HG02588 (cell line): ENCODE results near the gene ADAM19.

Experiments used
- ATAC-seq: cut with Tn5 transposase; IDR thresholded peaks from one replicate; pipeline ENCODE4 v1.9.1; 2021; ENCODE audit warnings: mild to moderate bottlenecking, moderate library complexity; ENCODE audit not compliant: unreplicated experiment

ADAM19 gene

GRCh38 chr5:157519579-157520253 is 55.9 kb downstream of the ADAM19 start:
- peak; percentile 63 for ATAC-seq

- no peak for ATAC-seq
These were observed 56.6 kb downstream of the ADAM19 start for GRCh38 chr5:157518963-157519362.

GRCh38 chr5:157516626-157517325 is 58.8 kb downstream of the ADAM19 start:
- no peak for ATAC-seq

- no peak for ATAC-seq
These were observed 59.6 kb downstream of the ADAM19 start for GRCh38 chr5:157516006-157516405.

- ATAC-seq, result no peak
These were observed 60.6 kb downstream of the ADAM19 start for GRCh38 chr5:157514974-157515373.

GRCh38 chr5:157513182-157513581 is 62.4 kb downstream of the ADAM19 start:
- no peak for ATAC-seq

- ATAC-seq, result no peak
These were observed 63.6 kb downstream of the ADAM19 start for GRCh38 chr5:157511651-157512644.

- ATAC-seq, result no peak
These were observed 64.9 kb downstream of the ADAM19 start for GRCh38 chr5:157510682-157511081.

- ATAC-seq, result peak; percentile 67
These were observed 66.0 kb downstream of the ADAM19 start for GRCh38 chr5:157509587-157509986.

- no peak for ATAC-seq
These were observed 66.5 kb downstream of the ADAM19 start for GRCh38 chr5:157509093-157509492.

- no peak for ATAC-seq
These were observed 68.4 kb downstream of the ADAM19 start for GRCh38 chr5:157506981-157507780.

- no peak for ATAC-seq
These were observed 69.4 kb downstream of the ADAM19 start for GRCh38 chr5:157506066-157506590.

GRCh38 chr5:157505496-157505895 is 70.1 kb downstream of the ADAM19 start:
- ATAC-seq, result no peak

GRCh38 chr5:157504053-157504452 is 71.5 kb downstream of the ADAM19 start:
- no peak for ATAC-seq

- ATAC-seq, result peak; percentile 77
These were observed 73.4 kb downstream of the ADAM19 start for GRCh38 chr5:157502143-157502647.

- no peak for ATAC-seq
These were observed 77.5 kb downstream of the ADAM19 start for GRCh38 chr5:157497875-157498611.

GRCh38 chr5:157496864-157497263 is 78.7 kb downstream of the ADAM19 start:
- ATAC-seq, result no peak

GRCh38 chr5:157494178-157494832 is 81.3 kb downstream of the ADAM19 start:
- no peak for ATAC-seq

- ATAC-seq, result no peak
These were observed 82.7 kb downstream of the ADAM19 start for GRCh38 chr5:157492886-157493285.
